Activated CD4-positive, alpha-beta T cell treated with anti-CD3 and anti-CD28 coated beads, Interleukin-2, amount 10 ng/mL, durations not matched to agents 24 days and 14 days (primary cell): ENCODE results near the gene CXorf49. TPM values are rescaled to one million over a fixed set of nuclear protein-coding genes. Genes with fewer than 3 reads are reported as not detected.
"Not testable (repeated sequence)": the region's sequence is repeated elsewhere in the genome, so short reads cannot be mapped to it uniquely, and the experiment has no call there.

Experiments used
- DNase-seq: peaks from one replicate; pipeline ENCODE4 v3.0.0; 2022
- H3K27ac Mint-ChIP-seq: one replicate; pipeline ENCODE4 v1.8.0; 2022; ENCODE audit warnings: mild to moderate bottlenecking, mixed read lengths
- H3K27me3 Mint-ChIP-seq: one replicate; pipeline ENCODE4 v1.8.0; 2022; ENCODE audit warnings: mixed read lengths
- H3K36me3 Mint-ChIP-seq: one replicate; pipeline ENCODE4 v1.8.0; 2022; ENCODE audit warnings: low read depth, mild to moderate bottlenecking, mixed read lengths
- H3K4me1 Mint-ChIP-seq: one replicate; pipeline ENCODE4 v1.8.0; 2021; ENCODE audit warnings: mixed read lengths
- H3K4me3 Mint-ChIP-seq: one replicate; pipeline ENCODE4 v1.8.0; 2022; ENCODE audit warnings: mild to moderate bottlenecking, moderate library complexity, mixed read lengths
- H3K9me3 Mint-ChIP-seq: one replicate; pipeline ENCODE4 v1.8.0; 2021; ENCODE audit warnings: mixed read lengths
- intact Hi-C: fragments of 100-400 bp; cut with micrococcal nuclease; formaldehyde crosslinking; loops from one replicate; pipeline ENCODE4 v1.15.1; 2023
- total RNA-seq: library from RNA; stranded (reverse); gene quantifications from 2 replicates; pipeline ENCODE4 v1.2.3, GENCODE V29; 2022

The CXorf49 gene
- not detected in 2 replicates for total RNA-seq

DNA sequence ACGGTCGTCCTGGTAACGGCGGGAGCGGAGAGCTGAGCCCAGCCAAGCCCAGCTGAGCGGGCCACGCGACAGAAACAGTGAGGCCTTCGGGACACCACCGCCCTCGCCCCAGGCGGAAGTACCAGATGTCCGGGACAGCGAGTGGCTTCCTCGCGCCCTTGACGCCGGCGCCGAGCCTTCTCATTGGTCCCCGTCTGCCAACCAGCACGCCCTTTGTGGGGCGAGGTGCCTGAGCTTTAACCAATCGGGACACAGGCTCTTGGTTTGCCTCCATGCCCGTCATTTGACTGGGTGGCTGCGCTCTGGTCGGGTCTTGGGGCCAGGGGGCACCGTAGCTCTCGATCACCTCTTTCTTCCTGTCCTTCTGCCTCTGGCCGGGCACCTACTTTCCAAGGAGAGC is at the start of gene CXorf49:
Gene CXorf49 (minus strand): TSS at position 101 of the 400 bp plus-strand sequence. CDS start 134 bp downstream, outside the sequence.
- H3K36me3 Mint-ChIP-seq, intact Hi-C loops, H3K27me3 Mint-ChIP-seq: not testable (repeated sequence)

GRCh38 chrX:71767134-71767533 is 49.0 kb upstream of the CXorf49 start:
- H3K9me3 Mint-ChIP-seq, DNase-seq, H3K4me3 Mint-ChIP-seq, intact Hi-C loops, H3K27me3 Mint-ChIP-seq, H3K27ac Mint-ChIP-seq, H3K36me3 Mint-ChIP-seq, H3K4me1 Mint-ChIP-seq: not testable (repeated sequence)

More for the DNA sequence above, at the start of gene CXorf49:
- H3K27ac Mint-ChIP-seq, H3K4me3 Mint-ChIP-seq, H3K4me1 Mint-ChIP-seq, H3K9me3 Mint-ChIP-seq, DNase-seq: not testable (repeated sequence)

DNA sequence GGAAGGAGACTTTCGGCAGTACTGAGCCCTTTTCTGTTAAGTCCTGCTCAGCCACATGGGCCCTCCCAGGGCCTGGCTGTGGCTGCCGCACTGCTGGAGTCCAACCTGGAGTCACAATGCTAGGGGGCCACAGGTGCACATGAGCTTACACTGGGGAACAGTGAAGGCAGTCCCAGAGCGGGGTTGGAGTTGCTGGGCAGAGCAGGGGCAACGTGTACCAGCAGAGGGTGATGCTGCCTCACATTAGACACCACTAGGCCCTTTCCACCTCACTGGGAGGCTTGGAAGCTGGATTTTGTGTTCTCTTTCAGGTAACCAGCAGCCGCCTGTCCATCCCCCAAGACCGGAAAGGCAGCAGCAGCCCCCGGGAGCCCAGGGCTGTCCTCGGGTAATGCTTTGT is 47.5 kb upstream of the CXorf49 start:
- H3K9me3 Mint-ChIP-seq, H3K27ac Mint-ChIP-seq, intact Hi-C loops, H3K36me3 Mint-ChIP-seq, H3K4me3 Mint-ChIP-seq, DNase-seq, H3K27me3 Mint-ChIP-seq, H3K4me1 Mint-ChIP-seq: not testable (repeated sequence)

GRCh38 chrX:71764832-71765231 is 46.7 kb upstream of the CXorf49 start:
- H3K27ac Mint-ChIP-seq, DNase-seq, H3K36me3 Mint-ChIP-seq, H3K27me3 Mint-ChIP-seq, H3K4me3 Mint-ChIP-seq, H3K4me1 Mint-ChIP-seq, H3K9me3 Mint-ChIP-seq, intact Hi-C loops: not testable (repeated sequence)

DNA sequence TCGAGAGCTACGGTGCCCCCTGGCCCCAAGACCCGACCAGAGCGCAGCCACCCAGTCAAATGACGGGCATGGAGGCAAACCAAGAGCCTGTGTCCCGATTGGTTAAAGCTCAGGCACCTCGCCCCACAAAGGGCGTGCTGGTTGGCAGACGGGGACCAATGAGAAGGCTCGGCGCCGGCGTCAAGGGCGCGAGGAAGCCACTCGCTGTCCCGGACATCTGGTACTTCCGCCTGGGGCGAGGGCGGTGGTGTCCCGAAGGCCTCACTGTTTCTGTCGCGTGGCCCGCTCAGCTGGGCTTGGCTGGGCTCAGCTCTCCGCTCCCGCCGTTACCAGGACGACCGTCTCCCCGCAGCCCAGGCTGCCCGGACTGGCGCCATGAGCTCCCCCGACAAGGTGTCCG is 45.0 kb upstream of the CXorf49 start, which contains the start of gene CXorf49B:
Gene CXorf49B (plus strand): TSS at position 301 of the 400 bp plus-strand sequence. CDS start 75 bp downstream, at position 376.
- H3K27ac Mint-ChIP-seq, H3K27me3 Mint-ChIP-seq, DNase-seq, H3K4me1 Mint-ChIP-seq, intact Hi-C loops, H3K9me3 Mint-ChIP-seq, H3K4me3 Mint-ChIP-seq, H3K36me3 Mint-ChIP-seq: not testable (repeated sequence)

- H3K4me3 Mint-ChIP-seq, DNase-seq, H3K27ac Mint-ChIP-seq, H3K9me3 Mint-ChIP-seq, H3K27me3 Mint-ChIP-seq, intact Hi-C loops, H3K36me3 Mint-ChIP-seq, H3K4me1 Mint-ChIP-seq: not testable (repeated sequence)
These were observed 42.7 kb upstream of the CXorf49 start for GRCh38 chrX:71760688-71761281.

DNA sequence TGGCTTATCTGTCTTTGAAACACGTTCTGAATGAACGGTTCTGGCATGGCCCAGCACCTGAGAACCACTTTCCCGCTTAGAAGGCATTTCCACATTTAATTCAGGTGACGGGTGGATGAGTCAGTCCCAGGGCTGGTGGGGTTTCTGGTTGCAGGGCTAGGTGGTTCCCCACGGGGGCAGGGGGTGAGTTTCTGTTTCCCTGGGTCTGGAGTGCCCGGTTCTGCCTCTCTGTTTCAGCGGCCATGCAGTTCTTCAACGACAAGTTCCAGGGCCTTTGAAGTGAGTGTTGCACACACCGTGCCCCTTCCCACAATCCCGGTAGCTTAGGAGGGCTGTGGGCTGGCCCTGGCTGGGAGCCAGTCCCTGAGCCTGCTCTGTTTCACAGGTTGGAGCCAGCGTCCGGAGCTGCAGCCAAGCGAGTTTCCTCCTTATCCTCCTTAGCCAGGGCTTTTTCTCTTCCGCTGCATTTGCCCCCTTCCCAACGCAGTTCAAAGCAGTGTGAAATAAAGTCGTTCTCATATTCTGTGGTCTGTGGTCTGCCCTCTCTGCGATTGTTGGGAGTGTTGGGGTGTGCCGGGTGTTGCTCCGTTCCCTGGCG is 2.3 kb upstream of the CXorf49 start:
- H3K27ac Mint-ChIP-seq, H3K36me3 Mint-ChIP-seq, H3K9me3 Mint-ChIP-seq, H3K27me3 Mint-ChIP-seq, DNase-seq, H3K4me1 Mint-ChIP-seq, H3K4me3 Mint-ChIP-seq, intact Hi-C loops: not testable (repeated sequence)

DNA sequence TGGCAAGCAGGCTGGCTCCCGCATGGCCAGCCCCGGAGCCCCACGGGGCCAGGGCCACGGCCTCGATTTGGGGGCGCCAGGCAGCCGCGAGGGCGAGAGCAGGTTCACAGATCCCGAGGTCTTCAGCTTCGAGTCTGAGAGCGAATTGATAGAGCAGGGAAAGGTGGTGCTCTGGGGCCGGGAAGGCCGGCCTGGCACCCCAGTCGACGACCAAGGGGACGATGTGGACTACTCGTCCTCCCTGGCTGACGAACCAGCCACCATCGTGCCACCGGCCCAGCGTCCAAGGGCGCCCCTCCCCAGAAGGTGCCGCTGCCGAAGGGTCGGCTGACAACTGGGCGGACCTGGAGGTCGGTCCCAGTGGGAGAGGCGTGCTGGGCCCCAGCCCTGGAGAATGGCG is 1.1 kb upstream of the CXorf49 start:
- H3K36me3 Mint-ChIP-seq, H3K27ac Mint-ChIP-seq, H3K4me3 Mint-ChIP-seq, H3K4me1 Mint-ChIP-seq, intact Hi-C loops, H3K27me3 Mint-ChIP-seq, H3K9me3 Mint-ChIP-seq: not testable (repeated sequence)
- DNase-seq: peak; percentile 15

DNA sequence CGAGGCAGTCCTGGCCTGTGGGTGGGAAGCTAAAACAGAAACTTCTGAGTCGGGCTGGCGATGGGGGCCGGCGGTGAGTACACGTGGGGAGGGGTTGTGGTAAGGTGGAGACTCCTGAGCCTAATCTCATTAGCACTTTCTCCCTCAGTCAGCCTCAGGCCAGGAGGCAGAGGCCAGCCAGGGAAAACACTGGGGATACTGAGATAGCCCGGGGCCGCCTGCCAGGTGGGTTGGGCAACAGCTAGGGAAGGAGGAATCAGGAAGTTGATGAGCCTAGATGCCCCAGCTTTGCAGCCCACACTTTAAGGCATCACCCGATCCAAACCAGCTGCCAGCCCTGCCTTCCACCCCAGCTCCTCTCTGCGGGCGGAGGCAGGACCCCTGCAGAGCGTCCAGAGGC is 1.8 kb downstream of the CXorf49 start:
- H3K27me3 Mint-ChIP-seq, H3K4me3 Mint-ChIP-seq, DNase-seq, H3K9me3 Mint-ChIP-seq, H3K36me3 Mint-ChIP-seq, H3K27ac Mint-ChIP-seq, H3K4me1 Mint-ChIP-seq, intact Hi-C loops: not testable (repeated sequence)

GRCh38 chrX:71715551-71715950 is 2.5 kb downstream of the CXorf49 start:
- H3K36me3 Mint-ChIP-seq, DNase-seq, H3K4me3 Mint-ChIP-seq, H3K9me3 Mint-ChIP-seq, intact Hi-C loops, H3K27ac Mint-ChIP-seq, H3K27me3 Mint-ChIP-seq, H3K4me1 Mint-ChIP-seq: not testable (repeated sequence)

DNA sequence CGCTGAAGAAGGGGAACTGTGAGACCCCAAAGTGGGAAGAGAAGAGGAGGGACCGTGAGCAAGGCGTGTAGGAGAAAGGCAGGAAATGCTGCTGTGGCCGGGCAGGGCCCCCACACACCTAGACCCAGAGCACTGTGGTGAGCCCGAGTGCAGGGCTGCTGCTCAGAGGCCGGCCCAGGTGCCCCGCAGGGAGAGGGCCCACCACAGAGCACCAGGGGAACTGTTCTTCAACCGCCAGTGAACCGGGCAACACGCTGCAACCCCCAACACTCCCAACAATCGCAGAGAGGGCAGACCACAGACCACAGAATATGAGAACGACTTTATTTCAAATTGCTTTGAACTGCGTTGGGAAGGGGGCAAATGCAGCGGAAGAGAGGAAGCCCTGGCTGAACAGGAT is 4.0 kb downstream of the CXorf49 start:
- H3K4me3 Mint-ChIP-seq, intact Hi-C loops, H3K27me3 Mint-ChIP-seq: not testable (repeated sequence)

GRCh38 chrX:71702853-71703252 is 15.2 kb downstream of the CXorf49 start:
- H3K27me3 Mint-ChIP-seq, H3K9me3 Mint-ChIP-seq, H3K27ac Mint-ChIP-seq, intact Hi-C loops, H3K36me3 Mint-ChIP-seq, H3K4me3 Mint-ChIP-seq, H3K4me1 Mint-ChIP-seq, DNase-seq: not testable (repeated sequence)

More for the DNA sequence above, 4.0 kb downstream of the CXorf49 start:
- not testable (repeated sequence) for H3K9me3 Mint-ChIP-seq, DNase-seq, H3K27ac Mint-ChIP-seq, H3K4me1 Mint-ChIP-seq, H3K36me3 Mint-ChIP-seq

DNA sequence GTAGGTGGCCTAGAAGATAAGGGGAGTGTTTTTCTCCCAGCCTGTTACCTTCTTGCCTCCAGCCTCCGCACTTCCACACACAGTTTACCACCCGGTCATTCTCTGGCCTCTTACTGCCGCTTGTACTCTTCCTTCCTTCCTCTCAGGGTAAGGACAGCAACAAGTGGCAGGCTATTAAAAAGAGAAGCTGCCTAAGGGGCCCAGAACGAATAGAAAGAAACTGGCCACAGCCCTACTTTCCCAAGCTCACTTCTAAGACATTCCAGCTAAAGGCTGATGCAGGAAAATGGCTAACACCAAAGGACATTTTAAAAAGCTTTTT is 19.1 kb downstream of the CXorf49 start:
- DNase-seq, intact Hi-C loops, H3K9me3 Mint-ChIP-seq, H3K27ac Mint-ChIP-seq, H3K4me3 Mint-ChIP-seq, H3K36me3 Mint-ChIP-seq, H3K4me1 Mint-ChIP-seq, H3K27me3 Mint-ChIP-seq: not testable (repeated sequence)

DNA sequence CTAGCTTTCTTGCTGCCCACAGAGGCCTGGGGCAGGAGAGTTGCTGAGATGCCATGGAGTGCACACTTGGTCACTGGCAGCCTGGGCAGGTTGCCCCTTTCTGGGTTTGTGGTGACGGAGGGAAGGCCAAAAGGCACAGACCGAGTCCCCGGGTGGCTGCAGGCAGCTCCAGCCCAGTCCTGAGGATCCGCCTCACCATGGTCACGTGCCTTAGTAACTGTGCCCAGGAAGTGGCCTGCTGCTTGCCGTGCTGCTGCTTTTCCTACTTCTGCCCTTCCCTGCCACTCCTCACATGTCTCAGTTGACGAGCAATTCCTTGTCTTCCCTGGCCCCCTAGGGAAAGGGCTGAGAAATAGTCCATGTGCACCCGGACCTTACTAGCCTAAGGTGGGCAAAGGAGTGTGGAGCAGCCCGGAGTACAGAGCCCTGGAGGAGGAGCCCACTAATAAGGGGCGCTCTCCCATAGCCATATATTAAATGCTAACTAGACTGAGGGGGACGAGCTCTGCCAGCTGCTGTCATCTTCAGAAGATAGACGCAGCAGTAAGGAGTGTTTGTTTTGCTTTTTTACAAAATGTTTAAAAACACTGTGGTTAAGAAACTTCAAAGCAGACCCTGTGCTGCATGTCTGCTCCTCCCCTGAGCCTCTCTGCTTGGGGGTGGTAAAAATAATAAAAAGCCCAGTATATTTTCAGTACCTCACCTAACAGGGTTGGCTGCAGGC is 19.6 kb downstream of the CXorf49 start:
- H3K9me3 Mint-ChIP-seq, H3K4me1 Mint-ChIP-seq, DNase-seq, H3K27ac Mint-ChIP-seq, H3K4me3 Mint-ChIP-seq, H3K27me3 Mint-ChIP-seq, intact Hi-C loops, H3K36me3 Mint-ChIP-seq: not testable (repeated sequence)
